Fibroblast of skin of right biceps (primary cell): ENCODE data around the gene SERP2.
A peak's percentile ranks its signal among the peaks of the same experiment; 100 is the strongest.

Source experiments
- DNase-seq: peaks from one replicate; pipeline ENCODE4 v3.0.0-alpha.2; 2013

SERP2 gene

DNA sequence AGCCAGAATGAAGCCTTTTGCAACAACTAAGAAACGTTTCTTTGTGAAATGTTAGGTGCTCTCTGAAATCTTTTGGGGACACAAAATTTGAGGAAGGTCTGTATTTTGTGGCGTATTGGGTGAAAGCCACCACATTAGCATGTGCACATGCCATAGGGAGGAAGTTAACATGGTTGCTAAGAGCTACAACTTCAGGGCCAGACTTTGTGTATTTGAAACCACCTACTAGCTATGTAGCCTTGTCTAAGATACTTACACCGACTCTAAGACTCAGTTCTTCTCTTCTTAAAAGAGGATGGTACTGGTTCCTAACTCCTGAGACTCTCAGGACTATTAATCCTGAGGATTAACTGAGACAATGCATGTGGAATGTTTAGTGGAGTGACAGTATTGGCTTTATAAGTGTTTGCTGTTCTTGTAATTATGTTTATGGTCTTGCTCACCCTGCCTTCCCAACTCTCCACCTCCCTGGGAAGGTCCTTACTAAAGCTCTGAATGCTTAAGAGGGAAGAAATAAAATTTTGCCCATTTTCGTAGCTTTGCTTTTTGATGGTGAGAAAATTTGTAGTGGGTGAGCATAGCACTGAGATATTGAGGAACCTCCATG, 15.5 kb downstream of the SERP2 start:
- no peak for DNase-seq

DNA sequence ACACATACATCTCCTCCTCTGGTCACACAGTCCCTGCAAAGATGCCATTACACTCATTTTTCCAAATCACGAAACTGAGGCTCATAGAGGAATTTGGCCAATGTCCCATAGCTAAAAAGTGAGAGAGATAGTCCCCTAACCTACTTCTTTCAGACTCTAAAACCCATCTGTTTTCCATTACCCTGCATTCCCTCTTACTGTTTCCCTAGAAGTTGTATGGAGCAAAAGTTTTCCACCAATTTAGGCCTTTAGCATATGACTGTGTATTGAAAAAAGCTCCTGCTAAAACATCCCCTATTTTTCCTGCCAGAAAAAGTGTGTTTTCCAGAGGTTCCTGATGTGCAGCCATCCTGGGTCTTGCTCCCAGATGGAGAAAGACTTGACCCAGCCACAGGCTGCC, 16.3 kb downstream of the SERP2 start:
- peak; percentile 35 for DNase-seq

DNA sequence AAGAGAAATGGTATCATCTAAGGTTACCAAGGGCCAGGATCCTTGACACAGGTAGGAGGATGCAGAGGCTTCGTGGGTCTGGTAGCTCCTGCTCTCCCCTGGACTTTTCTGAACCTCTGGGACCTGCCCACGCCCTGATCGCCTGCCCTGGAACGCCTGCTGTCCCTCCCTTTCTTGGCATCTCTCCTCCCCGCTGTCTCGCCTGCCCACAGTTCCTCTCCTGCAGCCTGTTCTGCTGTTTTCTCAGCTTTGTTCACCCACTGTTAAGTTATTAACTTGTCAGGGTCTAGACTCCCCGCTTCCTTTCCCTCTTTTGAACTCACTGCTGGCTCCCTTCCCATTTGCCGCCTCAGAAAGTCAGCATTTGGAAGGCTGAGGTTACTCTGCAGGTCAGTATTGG, 19.8 kb downstream of the SERP2 start:
- no peak for DNase-seq

DNA sequence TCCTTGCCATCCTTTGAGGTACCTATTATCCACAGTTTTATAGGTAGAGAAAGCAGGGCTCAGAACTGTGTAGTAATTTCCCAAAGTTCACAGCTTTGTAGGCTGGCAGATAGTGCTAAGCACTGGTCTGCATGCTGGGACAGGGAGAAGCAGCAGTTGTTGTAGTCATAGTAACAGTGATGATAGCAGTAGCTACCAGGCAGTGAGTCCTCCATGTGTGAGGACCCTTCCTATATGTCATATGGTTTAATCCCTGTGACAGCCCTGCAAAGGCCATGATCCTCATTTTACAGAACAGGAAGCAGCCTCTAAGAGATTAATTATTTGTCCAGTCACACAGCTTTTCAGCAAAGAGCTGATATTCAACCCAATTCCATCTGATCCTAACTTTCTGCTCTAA, 21.0 kb downstream of the SERP2 start:
- DNase-seq = no peak

DNA sequence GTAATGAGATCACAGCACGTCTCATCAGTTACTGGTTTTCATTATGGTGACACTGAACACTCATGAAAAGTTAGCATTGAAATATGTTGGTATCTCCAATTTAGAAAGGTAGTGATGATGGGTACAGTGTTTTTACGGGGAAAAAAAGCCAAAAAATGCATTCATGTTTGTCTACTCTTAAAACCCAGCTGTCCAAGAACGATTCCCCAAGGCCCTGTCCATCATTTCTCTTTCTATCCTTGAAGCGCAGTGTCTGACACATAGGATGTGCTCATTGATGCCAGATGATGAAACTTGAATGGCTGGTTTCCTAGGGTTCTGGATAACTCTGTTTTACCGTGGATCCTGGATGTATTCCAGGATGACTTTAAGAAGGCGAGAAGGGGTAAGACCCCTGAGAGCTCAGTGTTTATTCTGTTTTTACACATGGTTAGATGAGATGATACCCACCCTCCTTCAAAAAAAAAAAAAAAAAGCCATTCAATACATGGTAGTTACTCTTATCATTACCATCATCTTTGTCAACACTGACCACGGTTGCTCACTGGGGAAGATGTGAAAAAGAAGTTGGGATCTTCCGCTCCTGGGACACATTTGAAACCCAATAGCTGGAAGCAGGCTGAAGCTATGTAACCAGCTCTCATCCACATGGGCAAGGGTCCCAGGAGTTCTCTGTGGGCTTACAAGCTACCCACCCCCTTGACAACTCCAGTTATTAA, 22.5 kb downstream of the SERP2 start:
- peak; percentile 61 for DNase-seq

DNA sequence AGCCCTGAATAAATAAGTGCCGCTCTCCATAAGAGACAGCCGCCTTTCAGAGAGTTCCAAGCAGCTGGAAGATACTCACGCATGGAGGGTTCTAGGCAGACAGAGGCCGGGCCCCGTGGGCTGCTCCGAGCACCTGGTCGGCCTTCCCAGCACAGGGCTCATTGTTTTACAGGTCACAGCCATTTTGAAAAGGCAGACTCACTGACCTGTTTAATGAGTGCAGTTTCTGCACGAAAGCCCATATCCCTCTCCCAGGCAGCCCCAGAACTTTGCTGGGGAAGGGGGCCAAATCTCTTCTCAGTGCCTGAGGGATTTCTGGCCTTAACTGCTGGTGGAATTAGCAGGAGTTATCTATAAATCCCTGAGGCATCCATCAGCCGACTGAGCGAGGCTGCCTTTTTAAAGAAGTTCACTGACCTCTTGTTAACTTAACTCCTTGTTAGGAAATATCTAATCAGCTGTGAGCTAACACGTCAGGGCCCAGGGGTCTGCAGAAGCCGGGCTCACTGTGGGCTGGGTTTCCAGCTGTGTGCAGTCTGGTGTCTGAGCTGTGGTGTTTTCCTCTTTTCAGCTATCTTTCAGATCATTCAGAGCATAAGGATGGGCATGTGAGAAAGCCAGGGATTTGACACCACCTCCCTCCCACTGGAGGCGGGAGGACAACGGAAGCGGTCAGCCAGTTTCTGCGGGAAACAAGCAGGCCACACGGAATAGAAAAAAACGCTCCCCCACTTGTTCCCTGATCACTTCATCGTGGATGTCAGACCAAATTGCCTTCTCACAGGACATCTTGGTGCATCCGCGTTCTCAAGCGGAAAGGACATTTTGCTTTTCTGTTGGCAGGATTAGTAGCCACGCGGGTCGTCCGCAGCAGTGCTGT, 23.3 kb downstream of the SERP2 start:
- peak; percentile 20 for DNase-seq

DNA sequence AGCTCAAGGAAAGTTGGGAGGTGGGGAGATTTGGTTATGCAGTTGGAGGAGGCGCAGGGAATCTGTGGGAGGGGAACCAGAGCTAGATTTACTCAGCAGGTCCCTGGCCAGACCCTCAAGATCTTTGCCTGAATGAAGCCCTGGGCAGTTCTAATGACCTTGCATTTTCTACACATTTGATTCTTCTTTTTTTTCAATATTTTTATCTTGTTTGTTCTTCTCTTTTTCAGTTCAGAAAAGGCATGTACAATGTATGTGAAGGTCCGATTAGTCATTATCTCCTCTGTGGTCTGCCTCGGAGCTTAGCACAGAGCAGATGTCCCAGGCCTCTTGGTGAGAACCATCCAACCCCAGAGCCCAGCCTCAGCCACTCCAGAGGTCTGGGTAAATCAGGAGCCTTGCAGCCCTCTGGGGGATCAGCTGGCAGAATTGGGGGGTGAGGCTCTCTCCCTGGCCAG, 24.2 kb downstream of the SERP2 start:
- no peak for DNase-seq

DNA sequence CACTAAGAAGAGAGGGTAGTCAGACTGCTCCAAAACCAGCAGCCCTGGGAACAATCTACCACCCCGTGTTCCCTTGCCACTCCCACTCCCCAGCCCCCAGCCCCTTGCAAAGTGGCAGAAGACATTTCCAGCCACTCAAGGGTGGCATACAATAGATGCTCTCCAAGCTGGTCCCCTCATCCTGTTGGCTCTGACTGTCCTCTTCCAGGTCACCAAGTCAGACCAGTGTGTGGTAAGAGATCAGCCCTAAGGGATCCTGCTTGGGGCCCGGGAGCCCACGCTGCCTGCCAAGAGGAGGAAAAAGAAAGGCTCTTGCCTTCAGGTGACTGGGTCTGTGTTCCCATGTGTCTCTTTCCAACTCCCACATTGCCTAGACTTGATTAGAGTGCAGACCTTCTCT, 25.0 kb downstream of the SERP2 start:
- DNase-seq = no peak

DNA sequence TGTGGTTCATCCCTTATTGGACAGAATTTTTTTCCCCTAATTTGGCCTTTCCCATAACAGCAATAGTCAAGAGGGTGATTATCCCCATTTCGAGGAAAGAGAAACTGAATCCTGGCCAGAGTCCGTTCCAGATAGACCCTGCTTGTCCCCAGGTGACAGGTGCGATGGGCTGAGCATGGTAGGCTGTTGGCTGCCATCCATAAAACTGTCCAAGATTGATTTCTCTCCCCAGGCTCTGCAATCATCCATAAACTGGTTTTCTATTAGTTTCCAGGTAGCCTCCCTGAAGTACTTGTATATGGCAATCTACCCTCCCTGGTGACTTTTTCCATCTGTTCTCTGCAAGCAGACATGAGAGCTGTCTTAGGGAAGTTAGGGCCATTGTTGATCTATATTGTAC, 25.4 kb downstream of the SERP2 start:
- DNase-seq = no peak

DNA sequence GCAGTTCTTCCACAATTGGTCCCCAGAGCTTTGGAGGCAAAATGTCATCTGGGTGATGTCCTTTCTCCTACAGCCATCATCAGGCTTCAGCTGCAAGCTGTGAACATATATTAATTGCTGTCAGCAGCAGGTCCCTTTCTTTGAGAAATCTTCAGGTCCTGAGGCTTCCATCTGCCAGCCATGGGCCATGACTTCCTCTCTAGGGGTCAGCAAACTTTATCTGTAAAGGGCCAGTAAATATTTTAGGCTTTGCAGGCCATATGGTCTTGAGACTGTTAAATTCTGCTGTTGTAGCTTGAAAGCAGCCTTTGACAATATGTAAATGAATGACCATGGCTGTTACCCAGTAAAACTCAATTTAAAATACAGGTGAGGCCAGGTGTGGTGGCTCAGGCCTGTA, 27.1 kb downstream of the SERP2 start:
- no peak for DNase-seq

DNA sequence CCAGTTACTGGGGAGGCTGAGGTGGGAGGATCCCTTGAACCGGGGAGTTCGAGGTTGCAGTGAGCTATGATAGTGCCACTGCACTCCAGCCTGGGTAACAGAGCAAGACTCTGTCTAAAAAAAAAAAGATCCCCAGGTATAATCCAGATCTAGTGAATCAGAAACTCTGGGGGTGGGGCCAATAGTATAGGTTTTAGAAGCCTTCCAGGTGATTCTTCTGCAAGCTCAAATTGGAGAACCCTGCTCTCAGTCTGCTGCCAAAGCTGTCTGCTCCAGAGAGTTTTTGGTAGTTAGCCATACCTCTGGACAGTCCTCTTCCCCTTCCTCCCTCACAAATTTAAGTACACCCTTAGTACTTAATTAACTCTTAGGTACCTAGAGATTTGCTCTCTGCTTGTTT, 28.0 kb downstream of the SERP2 start:
- DNase-seq = no peak

DNA sequence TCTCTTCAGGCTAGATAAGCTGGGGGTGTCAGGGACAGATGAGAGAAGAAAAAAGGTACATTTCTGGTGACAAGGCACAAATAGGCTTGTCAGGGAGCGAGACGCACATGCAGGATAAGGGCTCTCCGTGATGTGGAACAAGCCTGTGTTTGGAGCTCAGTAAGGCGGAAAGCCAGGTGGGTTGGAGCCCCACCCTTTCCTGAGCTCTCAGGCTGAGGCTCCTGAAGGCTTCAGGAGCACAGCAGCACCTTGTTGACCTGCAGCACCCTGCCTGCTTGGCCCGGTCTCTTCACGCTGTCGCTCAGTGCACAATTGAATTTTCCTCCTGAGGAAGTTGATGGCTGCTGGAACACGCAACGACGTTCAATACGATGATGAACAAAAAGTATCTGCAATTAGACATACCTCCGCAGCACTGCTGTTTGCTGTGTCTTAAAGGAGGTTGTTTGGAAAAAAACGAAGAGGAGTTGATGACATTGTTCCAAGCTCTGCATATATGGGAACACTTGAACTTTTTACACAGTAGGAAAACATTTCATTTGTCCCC, 29.3 kb downstream of the SERP2 start:
- no peak for DNase-seq

DNA sequence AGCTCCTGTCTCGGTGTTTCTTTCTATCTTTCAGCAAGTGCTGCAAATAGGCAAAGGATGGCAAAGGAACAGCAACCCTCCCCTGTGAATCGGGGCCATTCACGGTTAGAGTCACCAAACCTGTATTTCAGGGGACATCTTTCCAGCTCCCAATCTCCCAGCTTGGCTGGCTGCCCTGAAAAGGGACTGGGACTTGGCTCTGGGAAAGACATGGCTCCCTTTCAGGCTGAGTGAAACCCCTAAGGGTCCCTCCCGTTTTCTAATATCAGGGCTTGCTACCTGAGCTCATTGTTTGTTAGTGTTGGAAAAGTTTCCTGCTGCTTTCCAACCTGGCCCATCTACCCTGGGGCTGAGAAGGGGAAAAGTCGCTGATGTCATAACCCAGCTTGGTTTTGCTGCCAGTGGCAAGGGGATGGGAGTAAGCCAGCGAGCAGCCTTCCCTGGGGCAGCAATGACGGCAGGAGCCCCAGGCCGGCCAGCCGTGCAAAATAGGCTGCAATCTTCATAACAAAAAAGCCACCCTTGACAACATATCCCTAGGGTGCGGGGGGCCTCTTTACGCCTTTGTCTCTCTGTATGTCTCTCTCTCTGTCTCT, 29.9 kb downstream of the SERP2 start:
- no peak for DNase-seq

DNA sequence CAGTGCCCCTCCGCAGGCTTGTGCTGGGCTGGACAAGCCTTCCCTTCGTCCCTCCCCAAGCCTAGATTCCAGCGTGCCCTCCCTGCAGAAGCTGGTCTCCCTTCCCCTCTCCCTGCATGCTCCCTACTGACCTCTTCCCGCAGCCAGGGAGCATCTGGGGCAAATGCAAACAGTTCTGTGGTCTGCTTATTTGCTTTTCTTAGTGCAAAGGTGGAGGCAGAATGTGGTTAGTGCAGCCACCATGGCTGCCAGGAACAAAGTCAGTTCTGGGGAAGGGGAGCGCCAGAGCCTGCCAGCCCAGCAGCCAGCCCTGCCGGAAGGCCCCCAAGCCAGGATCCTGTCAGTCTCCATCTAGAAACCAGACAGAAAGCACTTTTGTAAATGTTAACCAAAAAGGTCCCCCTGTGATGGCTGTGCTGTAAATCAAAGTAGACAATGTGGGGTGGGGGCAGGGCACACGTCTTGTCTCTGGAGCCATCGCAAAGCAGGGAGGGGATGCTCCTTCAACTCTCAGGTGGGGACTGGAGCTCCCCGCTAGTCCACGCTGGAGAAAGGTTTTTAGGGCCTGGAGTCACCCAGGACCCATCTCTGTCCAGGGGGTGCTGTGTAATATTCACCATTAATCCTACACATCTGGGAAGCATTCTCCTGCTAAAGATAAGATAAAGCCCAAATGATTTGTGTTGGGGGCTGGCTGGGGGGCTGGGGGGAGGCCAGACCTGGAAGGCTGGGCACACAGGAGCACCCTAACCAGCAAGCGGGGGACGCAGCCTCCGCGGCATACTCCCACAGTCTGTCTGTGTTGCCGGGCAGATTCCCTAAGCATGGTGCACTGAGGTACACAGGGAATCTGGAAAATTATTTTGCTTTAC, 30.9 kb downstream of the SERP2 start:
- no peak for DNase-seq

DNA sequence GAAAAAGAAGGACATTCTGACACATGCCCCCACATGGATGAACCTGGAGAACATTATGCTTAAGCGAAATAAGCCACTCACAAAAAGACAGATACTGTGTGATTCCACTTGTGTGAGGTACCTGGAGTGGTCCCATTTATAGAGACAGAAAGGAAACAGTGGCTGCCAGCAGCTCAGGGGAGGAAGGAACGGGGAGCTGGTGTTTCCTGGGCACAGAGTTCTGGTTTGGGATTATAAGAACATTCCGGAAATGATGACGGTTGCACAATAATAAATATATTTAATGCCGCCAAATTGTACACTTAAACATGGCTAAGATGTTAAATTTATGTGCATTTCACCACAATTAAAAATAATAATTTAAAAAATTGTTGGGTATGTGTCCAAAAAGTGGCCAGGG, 33.0 kb downstream of the SERP2 start:
- DNase-seq = no peak

DNA sequence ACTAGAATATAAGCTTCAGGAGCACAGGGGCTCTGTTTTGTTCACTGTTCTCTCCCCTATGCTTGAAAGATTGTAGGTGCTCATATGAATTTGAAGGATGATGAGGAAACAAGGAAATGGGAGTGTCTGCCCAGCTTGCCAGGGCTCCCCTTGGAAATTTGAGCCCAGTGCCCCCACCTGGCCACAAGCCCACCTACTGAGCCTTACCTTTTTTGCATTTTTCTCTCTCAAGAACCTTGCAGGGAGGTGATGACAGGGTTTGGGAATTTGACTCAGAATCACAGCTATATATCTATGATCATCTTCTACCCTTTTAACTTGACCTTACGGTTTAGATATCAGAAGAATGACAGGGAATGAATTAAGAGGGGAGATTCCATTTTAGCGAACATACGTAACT, 33.8 kb downstream of the SERP2 start:
- DNase-seq = no peak

DNA sequence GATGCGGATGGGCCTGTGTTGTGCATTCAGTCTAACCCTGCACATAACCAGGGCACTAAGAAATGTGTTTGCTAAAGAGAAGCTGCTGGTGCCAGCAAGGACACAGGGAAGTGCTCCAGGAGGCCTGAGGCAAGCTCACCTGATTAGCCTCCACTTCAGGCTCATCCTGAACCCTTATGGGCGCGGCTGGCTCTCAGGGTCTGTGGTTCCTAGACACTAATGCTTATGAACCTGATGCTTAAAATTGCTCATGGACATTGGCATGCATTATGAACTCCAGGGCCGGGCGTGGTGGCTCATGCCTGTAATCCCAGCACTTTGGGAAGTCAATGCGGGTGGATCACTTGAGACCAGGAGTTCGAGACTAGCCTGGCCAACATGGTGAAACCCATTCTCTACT, 34.3 kb downstream of the SERP2 start:
- no peak for DNase-seq

DNA sequence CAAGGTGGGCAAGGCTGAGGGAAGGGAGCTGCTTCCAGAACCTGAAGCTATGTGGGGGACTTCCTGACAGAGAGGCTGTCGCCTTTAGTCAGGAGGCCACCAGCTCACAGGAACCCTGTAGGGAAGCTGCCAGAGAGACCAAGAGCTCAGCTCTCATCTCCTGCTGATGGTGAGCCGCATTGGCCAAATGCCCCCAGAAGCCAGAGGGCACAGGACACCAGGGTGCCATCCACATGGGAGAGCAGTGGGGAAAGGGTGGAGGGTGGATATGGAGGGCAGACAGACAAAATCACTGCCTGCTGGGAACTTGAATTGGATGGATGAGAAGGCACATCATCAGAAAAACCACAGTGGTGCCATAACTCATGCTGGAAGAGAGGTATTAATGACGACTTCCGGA, 36.0 kb downstream of the SERP2 start:
- no peak for DNase-seq

DNA sequence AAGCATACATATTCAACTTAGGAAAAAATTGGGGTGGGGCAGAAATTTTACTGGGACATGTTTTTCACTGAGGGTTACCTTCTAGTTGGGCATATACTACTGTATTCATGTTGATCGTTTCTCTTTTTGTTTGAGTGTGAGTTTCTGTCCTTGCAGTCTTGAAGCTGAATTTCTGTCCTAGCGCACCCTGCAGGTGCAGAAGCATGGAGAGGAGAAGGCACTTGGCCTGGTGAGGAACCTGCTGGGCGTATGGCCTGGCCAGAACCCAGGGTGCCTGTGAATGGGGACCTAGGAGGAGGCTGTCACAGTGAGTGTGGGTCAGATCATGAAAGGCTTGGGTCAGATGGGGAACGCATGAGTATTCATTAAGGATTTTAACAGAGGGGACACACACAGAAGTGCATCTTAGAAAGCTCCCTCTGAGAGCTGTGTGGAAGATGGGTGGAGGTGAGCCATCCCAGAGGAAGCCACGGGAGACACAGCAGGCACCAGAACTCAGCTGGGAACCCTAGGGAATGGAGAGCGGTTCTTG, 36.8 kb downstream of the SERP2 start:
- no peak for DNase-seq

DNA sequence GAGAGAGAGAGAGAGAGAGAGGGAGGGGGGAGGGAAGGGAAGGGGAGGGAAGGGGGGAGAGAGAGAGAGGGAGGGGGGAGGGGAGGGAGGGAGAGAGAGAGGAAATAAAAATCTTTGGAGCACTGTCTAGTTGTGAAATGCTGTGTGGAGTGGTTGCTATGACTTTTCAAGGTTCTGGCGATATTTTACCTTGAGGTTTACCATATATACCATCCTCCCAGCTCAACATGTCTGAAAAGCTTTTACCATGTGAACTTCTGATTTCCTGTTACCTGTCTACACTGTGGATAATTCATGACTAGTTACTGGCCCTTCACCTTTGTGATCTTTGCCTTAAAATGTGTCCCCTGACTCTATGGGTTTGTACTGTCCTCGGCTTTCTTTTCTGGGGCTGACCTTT, 38.2 kb downstream of the SERP2 start:
- DNase-seq = no peak

DNA sequence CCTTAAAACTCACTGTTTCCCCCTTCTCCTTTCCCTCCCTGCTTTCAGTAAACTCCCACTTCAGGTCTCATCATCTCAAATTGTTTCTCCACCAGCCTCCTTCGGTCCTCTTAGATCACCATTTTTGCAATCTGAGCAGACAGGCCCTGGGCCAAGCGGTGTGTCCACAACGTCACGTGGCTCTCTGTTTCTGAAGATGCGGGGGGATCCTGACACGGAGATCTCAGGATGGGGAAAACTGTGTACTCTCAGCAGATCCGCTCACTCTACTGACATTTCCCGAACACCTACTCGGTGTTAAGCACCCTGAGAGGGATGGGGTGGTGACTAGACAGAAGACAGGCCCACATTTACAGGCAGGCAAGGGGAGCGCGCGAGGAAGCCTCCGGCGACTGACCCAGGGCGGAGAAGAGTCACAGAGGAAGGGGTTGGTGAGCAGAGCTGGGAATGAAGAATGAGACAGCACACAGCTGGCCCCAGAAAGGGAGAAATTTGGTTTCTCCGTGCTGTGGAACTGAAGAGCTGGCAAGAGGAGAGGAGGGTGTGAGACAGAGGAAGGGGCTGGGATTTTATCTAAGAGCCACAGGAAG, 38.8 kb downstream of the SERP2 start:
- no peak for DNase-seq

DNA sequence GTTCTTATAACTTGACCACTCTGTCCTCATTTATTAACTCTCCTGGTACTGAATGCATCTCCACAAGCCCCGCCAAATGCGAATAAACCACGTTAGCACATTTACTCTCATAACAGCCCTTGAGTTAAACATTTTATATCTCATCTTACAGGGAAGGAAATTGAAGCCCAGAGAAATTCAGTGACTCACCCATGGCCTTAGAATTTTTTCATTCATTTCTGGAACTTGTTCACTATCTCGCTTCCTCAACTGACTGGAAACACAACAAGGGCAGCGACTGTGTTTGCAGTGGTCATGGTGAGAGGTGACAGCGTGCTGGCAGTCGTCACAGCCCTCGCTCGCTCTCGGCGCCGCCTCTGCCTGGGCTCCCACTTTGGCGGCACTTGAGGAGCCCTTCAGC, 39.5 kb downstream of the SERP2 start:
- DNase-seq = peak; percentile 30
